ENCODE measurements around the gene RHBG.

DNA sequence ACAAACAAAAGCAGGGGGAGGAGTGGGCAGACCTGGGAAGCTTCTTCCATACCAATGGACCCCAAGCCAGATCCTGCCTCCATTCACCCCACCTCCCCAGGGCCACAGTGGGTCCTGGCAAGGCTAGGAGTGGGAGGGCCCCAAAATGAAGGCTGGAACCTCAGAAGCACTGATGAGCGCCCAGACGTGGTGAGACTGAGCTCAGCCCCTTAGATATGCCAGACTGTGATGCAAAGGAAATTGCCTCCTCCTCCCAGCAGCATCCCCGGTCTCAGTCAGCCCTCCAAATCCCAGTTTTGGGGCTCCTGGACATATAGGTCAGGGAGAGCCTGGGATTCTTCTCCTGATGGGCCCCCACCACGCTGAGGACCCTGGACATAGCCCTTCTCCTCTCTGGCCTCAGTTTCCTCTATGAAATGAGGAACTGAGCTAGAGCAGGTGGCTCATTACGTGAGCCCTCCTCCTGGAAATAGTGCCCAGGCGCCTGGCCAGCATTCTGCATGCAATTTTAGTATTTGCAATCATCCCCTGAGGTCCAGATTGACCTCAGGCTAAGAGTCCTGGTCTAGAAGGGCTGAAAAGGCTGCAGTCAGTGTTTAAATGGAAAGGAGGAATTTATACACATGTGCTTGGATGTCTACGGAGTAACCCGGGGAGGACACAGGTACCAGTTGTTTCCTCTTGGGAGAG lies 33.5 kb downstream of the RHBG start:
- TF ChIP-seq CTCF (IDR thresholded peaks at IDR 0.05): no peak
- TF ChIP-seq POLR2AphosphoS5 (IDR thresholded peaks at IDR 0.05): no peak
- TF ChIP-seq EP300 (IDR thresholded peaks at IDR 0.05): no peak

Data from suprapubic skin (tissue), 4 donors.